Endothelial cell (in vitro differentiated cells): ENCODE measurements around the gene FGGY. TPM values are rescaled to one million over a fixed set of nuclear protein-coding genes. Genes with fewer than 3 reads are reported as not detected.

ENCODE experiments used
- DNase-seq: peaks from one replicate; pipeline ENCODE4 v3.0.0; 2021; ENCODE audit warnings: low spot score
- H3K27ac Mint-ChIP-seq: one replicate; pipeline ENCODE4 v1.8.0; 2021; ENCODE audit warnings: mixed read lengths, inconsistent platforms; ENCODE audit not compliant: unreplicated experiment
- H3K27me3 Mint-ChIP-seq: one replicate; pipeline ENCODE4 v1.8.0; 2021; ENCODE audit warnings: mild to moderate bottlenecking, moderate library complexity, mixed read lengths, inconsistent platforms; ENCODE audit not compliant: unreplicated experiment
- H3K36me3 Mint-ChIP-seq: one replicate; pipeline ENCODE4 v1.8.0; 2021; ENCODE audit warnings: mild to moderate bottlenecking, low read depth, mixed read lengths, inconsistent platforms; ENCODE audit not compliant: unreplicated experiment
- H3K4me1 Mint-ChIP-seq: one replicate; pipeline ENCODE4 v1.8.0; 2021; ENCODE audit warnings: mild to moderate bottlenecking, mixed read lengths, inconsistent platforms; ENCODE audit not compliant: unreplicated experiment
- H3K4me3 Mint-ChIP-seq: one replicate; pipeline ENCODE4 v1.8.0; 2021; ENCODE audit warnings: mild to moderate bottlenecking, mixed read lengths, inconsistent platforms; ENCODE audit not compliant: unreplicated experiment
- H3K9me3 Mint-ChIP-seq: one replicate; pipeline ENCODE4 v1.8.0; 2021; ENCODE audit warnings: mixed read lengths, inconsistent platforms; ENCODE audit not compliant: unreplicated experiment
- total RNA-seq: library from RNA; stranded (reverse); fragmentation: NEBNext Ultra II Directional; extraction: Animal tissue kit (Norgen Biotek cat#: 25700); gene quantifications from one replicate; pipeline ENCODE4 v1.2.1, GENCODE V29; 2021; ENCODE audit not compliant: unreplicated experiment
- TF ChIP-seq, protein P1 (sequence below): fragments of 200-600 bp; sonication (generic); IDR thresholded peaks from one replicate; pipeline ENCODE4 v1.5.0; 2021; ENCODE audit warnings: antibody characterized with exemption; ENCODE audit not compliant: unreplicated experiment

Gene FGGY
- total RNA-seq, 1 donor from 2014 or later: 41.2 TPM

DNA sequence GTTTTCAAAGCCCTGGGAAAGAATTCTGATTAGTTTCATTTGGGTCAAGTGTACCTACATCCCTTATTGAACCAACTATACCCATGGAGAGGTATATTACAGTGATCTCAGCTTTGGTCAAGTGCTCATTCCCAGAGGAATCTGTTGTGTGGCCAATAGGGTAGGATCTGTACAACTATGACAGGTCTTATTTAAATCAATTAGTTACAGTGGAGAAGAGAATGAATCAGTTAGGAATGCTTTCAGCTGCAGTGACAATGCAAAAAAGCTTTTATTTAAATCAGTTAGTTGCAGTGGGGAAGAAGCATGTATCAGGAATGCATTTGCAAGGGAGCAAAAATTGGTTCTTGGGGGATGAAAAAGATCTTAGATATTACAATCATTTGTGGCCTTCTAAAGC is 119.0 kb downstream of the FGGY start:
- TF ChIP-seq, protein P1, sequence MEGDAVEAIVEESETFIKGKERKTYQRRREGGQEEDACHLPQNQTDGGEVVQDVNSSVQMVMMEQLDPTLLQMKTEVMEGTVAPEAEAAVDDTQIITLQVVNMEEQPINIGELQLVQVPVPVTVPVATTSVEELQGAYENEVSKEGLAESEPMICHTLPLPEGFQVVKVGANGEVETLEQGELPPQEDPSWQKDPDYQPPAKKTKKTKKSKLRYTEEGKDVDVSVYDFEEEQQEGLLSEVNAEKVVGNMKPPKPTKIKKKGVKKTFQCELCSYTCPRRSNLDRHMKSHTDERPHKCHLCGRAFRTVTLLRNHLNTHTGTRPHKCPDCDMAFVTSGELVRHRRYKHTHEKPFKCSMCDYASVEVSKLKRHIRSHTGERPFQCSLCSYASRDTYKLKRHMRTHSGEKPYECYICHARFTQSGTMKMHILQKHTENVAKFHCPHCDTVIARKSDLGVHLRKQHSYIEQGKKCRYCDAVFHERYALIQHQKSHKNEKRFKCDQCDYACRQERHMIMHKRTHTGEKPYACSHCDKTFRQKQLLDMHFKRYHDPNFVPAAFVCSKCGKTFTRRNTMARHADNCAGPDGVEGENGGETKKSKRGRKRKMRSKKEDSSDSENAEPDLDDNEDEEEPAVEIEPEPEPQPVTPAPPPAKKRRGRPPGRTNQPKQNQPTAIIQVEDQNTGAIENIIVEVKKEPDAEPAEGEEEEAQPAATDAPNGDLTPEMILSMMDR: no peak
- H3K9me3 Mint-ChIP-seq: no peaks in the 10 kb centered on the region
- H3K27ac Mint-ChIP-seq: no peak overlapping the region

GRCh38 chr1:59417406-59417805 is 120.5 kb downstream of the FGGY start:
- H3K27me3 Mint-ChIP-seq: no peaks in the 10 kb centered on the region
- H3K36me3 Mint-ChIP-seq: peaks cover 5% of the 10 kb centered on the region

More for the DNA sequence above, 119.0 kb downstream of the FGGY start:
- H3K4me3 Mint-ChIP-seq: no peak overlapping the region
- H3K27me3 Mint-ChIP-seq: no peaks in the 10 kb centered on the region
- peaks cover 11% of the 10 kb centered on the region for H3K4me1 Mint-ChIP-seq
- DNase-seq: no peak
- peaks cover 5% of the 10 kb centered on the region for H3K36me3 Mint-ChIP-seq

GRCh38 chr1:59418363-59419144 is 121.7 kb downstream of the FGGY start:
- no peaks in the 10 kb centered on the region for H3K9me3 Mint-ChIP-seq
- no peak overlapping the region for H3K27ac Mint-ChIP-seq
- DNase-seq: no peak
- H3K36me3 Mint-ChIP-seq: peaks cover 5% of the 10 kb centered on the region
- TF ChIP-seq, protein P1: no peak
- H3K27me3 Mint-ChIP-seq: no peaks in the 10 kb centered on the region
- H3K4me3 Mint-ChIP-seq: no peak overlapping the region
- H3K4me1 Mint-ChIP-seq: peaks cover 30% of the 10 kb centered on the region

More at GRCh38 chr1:59417406-59417805, 120.5 kb downstream of the FGGY start:
- DNase-seq: no peak
- TF ChIP-seq, protein P1: no peak
- Mint-ChIP-seq H3K4me3 (no peak overlapping the region), H3K4me1 (peaks cover 20% of the 10 kb centered on the region), H3K9me3 (no peaks in the 10 kb centered on the region), H3K27ac (no peak overlapping the region)

- peaks cover 5% of the 10 kb centered on the region for H3K36me3 Mint-ChIP-seq
- H3K27me3 Mint-ChIP-seq: no peaks in the 10 kb centered on the region
- no peak for DNase-seq
- no peak overlapping the region for H3K4me3 Mint-ChIP-seq
- no peak overlapping the region for H3K27ac Mint-ChIP-seq
- TF ChIP-seq, protein P1: no peak
- peaks cover 34% of the 10 kb centered on the region for H3K4me1 Mint-ChIP-seq
- no peaks in the 10 kb centered on the region for H3K9me3 Mint-ChIP-seq
Observed at GRCh38 chr1:59419361-59420140, 122.7 kb downstream of the FGGY start.
